ENCODE measurements around the gene DIDO1. TPM values are rescaled to one million over a fixed set of nuclear protein-coding genes. Genes with fewer than 3 reads are reported as not detected.
A peak's percentile ranks its signal among the peaks of the same experiment; 100 is the strongest.

DIDO1 gene
- total and polyA plus RNA-seq, 5 experiments from 2014 or later = 26.8 to 132 (median 45.8) TPM

- peaks cover 0 to 80% (median 44%) of the 10 kb centered on the region in 3 donors for H3K36me3 Mint-ChIP-seq
- H3K27me3 Mint-ChIP-seq = no peaks in the 10 kb centered on the region
- peak; percentile 59 to 72 for ATAC-seq
- peak overlapping the region in 9 of 10 donors; percentile 62 to 93 (median 85) for H3K27ac Mint-ChIP-seq
- POLR2A ChIA-PET = interaction anchor here (0.7 to 1.7 kb wide), 5 partner anchors 16 to 116 kb away, joined by 3 to 4 read pairs (median 3); no protein-coding TSS in a partner anchor
- no peaks in the 10 kb centered on the region for H3K9me3 Mint-ChIP-seq
- peak overlapping the region in 8 of 10 donors; percentile 2 to 60 (median 36) for H3K4me3 Mint-ChIP-seq
- peaks cover 2 to 40% (median 28%) of the 10 kb centered on the region in 4 donors for H3K4me1 Mint-ChIP-seq
- DNase-seq = peak in 7 of 10 donors; percentile 38 to 73 (median 59)
These were observed 33.7 kb downstream of the DIDO1 start for GRCh38 chr20:62892348-62893304.

GRCh38 chr20:62891111-62891510 lies 35.2 kb downstream of the DIDO1 start:
- H3K4me1 Mint-ChIP-seq = peaks cover 5 to 49% (median 29%) of the 10 kb centered on the region in 4 donors
- H3K9me3 Mint-ChIP-seq = no peaks in the 10 kb centered on the region
- H3K27me3 Mint-ChIP-seq = no peaks in the 10 kb centered on the region
- H3K4me3 Mint-ChIP-seq = peak overlapping the region; percentile 11 to 74 (median 54)
- peak overlapping the region; percentile 59 to 93 (median 88) for H3K27ac Mint-ChIP-seq
- DNase-seq = peak in 5 of 10 donors; percentile 35 to 56 (median 47)
- peaks cover 0 to 87% (median 44%) of the 10 kb centered on the region in 3 donors for H3K36me3 Mint-ChIP-seq
- POLR2A ChIA-PET = interaction anchor here (1.8 kb wide), 1 partner anchor 8 kb away, joined by 5 read pairs; no protein-coding TSS in a partner anchor
- ATAC-seq = peak; percentile 68

DNA sequence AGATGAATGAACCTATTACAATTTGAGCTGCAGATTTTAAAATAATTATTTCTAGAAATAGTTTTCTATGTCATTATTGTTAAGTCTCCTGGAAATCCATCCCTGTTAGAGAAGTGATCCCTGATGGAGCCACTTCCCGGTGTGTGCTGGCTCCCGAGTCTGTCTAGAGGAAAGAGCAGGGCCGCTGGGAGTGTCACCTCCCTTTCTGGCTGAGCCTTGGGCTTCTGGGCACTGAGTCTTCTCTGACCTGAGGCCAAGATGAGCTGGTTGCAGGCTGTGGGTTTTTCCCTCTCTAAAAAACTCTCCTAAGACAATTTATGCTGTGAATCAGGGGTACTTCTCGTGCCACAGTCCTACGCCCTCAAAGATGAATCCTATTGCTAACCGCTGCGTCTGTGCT lies 35.9 kb downstream of the DIDO1 start:
- POLR2A ChIA-PET = interaction anchor here (1.3 to 1.8 kb wide), 3 partner anchors 9 to 29 kb away, joined by 3 to 5 read pairs (median 5); partner anchors contain the start of gene TCFL5
- no peaks in the 10 kb centered on the region for H3K9me3 Mint-ChIP-seq
- peaks cover 5 to 49% (median 29%) of the 10 kb centered on the region in 4 donors for H3K4me1 Mint-ChIP-seq
- DNase-seq (no peak), ATAC-seq (no peak)
- peak overlapping the region in 9 of 10 donors; percentile 40 to 92 (median 78) for H3K27ac Mint-ChIP-seq
- H3K4me3 Mint-ChIP-seq = peak overlapping the region in 4 of 10 donors; percentile 32 to 65 (median 50)
- no peaks in the 10 kb centered on the region for H3K27me3 Mint-ChIP-seq
- H3K36me3 Mint-ChIP-seq = peaks cover 0 to 82% (median 40%) of the 10 kb centered on the region in 3 donors

DNA sequence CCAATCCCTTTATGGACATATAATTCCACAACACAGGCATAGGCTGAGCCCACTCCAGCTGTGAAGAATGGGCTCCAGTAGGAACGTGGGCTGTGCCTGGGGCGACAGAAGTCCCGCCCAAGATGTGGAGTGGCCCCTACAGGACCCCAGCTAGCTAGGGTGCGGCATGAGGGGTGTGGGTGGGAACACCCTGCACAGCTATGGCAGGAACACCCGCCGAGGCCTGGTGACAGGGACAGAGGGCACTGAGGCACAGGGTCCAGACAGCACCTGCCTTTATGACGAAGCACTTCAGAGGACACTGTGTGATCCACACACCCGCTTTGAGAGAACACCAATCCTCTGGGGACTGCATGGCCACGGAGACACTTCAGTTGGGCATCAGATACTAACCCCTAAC lies 36.4 kb downstream of the DIDO1 start:
- no peaks in the 10 kb centered on the region for H3K27me3 Mint-ChIP-seq
- peak overlapping the region in 1 of 10 donors; percentile 25 for H3K27ac Mint-ChIP-seq
- peaks cover 5 to 49% (median 29%) of the 10 kb centered on the region in 4 donors for H3K4me1 Mint-ChIP-seq
- ATAC-seq (no peak), DNase-seq (no peak)
- H3K4me3 Mint-ChIP-seq = no peak overlapping the region
- no peaks in the 10 kb centered on the region for H3K9me3 Mint-ChIP-seq
- POLR2A ChIA-PET = interaction anchor here (1.3 to 1.8 kb wide), 3 partner anchors 10 to 28 kb away, joined by 3 to 5 read pairs (median 5); partner anchors contain the start of gene TCFL5
- H3K36me3 Mint-ChIP-seq = peaks cover 0 to 78% (median 37%) of the 10 kb centered on the region in 3 donors

- POLR2A ChIA-PET = interaction anchor here (1.3 to 1.6 kb wide), 2 partner anchors 14 to 28 kb away, joined by 3 to 5 read pairs; partner anchors contain the start of gene TCFL5
- Mint-ChIP-seq H3K4me1 (peaks cover 5 to 49% (median 29%) of the 10 kb centered on the region in 4 donors), H3K4me3 (no peak overlapping the region)
These were observed 36.9 kb downstream of the DIDO1 start for GRCh38 chr20:62889411-62889810.

GRCh38 chr20:62888910-62889309 lies 37.4 kb downstream of the DIDO1 start:
- Mint-ChIP-seq H3K36me3 (peaks cover 0 to 68% (median 30%) of the 10 kb centered on the region in 3 donors), H3K9me3 (no peaks in the 10 kb centered on the region), H3K27me3 (no peaks in the 10 kb centered on the region), H3K27ac (no peak overlapping the region), H3K4me3 (no peak overlapping the region), H3K4me1 (peaks cover 5 to 49% (median 29%) of the 10 kb centered on the region in 4 donors)
- POLR2A ChIA-PET = interaction anchor here (1.0 to 1.6 kb wide), 3 partner anchors 14 to 39 kb away, joined by 3 to 5 read pairs (median 4); partner anchors contain the start of gene DIDO1
- no peak for ATAC-seq
- no peak for DNase-seq

More at GRCh38 chr20:62889411-62889810, 36.9 kb downstream of the DIDO1 start:
- peaks cover 0 to 73% (median 35%) of the 10 kb centered on the region in 3 donors for H3K36me3 Mint-ChIP-seq
- DNase-seq (no peak), ATAC-seq (no peak)
- no peak overlapping the region for H3K27ac Mint-ChIP-seq
- no peaks in the 10 kb centered on the region for H3K9me3 Mint-ChIP-seq
- H3K27me3 Mint-ChIP-seq = no peaks in the 10 kb centered on the region

DNA sequence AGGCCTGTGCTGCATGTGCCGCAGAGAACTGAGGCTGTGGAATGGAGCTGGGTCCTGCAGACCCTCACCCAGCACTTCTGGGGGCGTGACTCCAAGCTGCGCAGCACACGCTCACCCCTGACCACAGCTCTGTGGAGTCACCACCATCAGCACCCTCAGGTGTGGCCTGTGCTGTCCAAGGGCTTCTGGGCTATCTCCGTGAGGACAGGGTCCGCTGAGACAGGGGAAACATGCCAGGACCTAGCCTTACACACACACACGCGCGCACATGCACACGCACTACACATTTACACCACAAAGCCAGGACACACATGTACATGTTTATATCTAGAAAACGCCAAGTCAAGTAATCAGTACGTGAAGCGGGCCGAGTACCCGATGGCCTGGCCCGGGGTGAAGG lies 37.9 kb downstream of the DIDO1 start:
- H3K27ac Mint-ChIP-seq = peak overlapping the region in 1 of 10 donors; percentile 59
- no peak for DNase-seq
- no peaks in the 10 kb centered on the region for H3K27me3 Mint-ChIP-seq
- ATAC-seq = no peak
- H3K36me3 Mint-ChIP-seq = peaks cover 0 to 63% (median 29%) of the 10 kb centered on the region in 3 donors
- POLR2A ChIA-PET = interaction anchor here (1.0 to 1.1 kb wide), 2 partner anchors 38 to 39 kb away, joined by 3 to 4 read pairs; partner anchors contain the start of gene DIDO1
- no peak overlapping the region for H3K4me3 Mint-ChIP-seq
- peaks cover 5 to 48% (median 29%) of the 10 kb centered on the region in 4 donors for H3K4me1 Mint-ChIP-seq
- H3K9me3 Mint-ChIP-seq = no peaks in the 10 kb centered on the region

GRCh38 chr20:62887860-62888239 lies 38.5 kb downstream of the DIDO1 start:
- Mint-ChIP-seq H3K27me3 (no peaks in the 10 kb centered on the region), H3K36me3 (peaks cover 0 to 57% (median 26%) of the 10 kb centered on the region in 3 donors), H3K4me1 (peaks cover 5 to 43% (median 27%) of the 10 kb centered on the region in 4 donors), H3K9me3 (no peaks in the 10 kb centered on the region), H3K4me3 (peak overlapping the region in 3 of 10 donors; percentile 22 to 49 (median 29)), H3K27ac (peak overlapping the region in 5 of 10 donors; percentile 19 to 80 (median 44))
- POLR2A ChIA-PET = interaction anchor here (0.7 to 1.6 kb wide), 5 partner anchors 13 to 121 kb away, joined by 3 to 4 read pairs (median 3); partner anchors contain the start of genes DIDO1 and GID8
- ATAC-seq (no peak), DNase-seq (no peak)

DNA sequence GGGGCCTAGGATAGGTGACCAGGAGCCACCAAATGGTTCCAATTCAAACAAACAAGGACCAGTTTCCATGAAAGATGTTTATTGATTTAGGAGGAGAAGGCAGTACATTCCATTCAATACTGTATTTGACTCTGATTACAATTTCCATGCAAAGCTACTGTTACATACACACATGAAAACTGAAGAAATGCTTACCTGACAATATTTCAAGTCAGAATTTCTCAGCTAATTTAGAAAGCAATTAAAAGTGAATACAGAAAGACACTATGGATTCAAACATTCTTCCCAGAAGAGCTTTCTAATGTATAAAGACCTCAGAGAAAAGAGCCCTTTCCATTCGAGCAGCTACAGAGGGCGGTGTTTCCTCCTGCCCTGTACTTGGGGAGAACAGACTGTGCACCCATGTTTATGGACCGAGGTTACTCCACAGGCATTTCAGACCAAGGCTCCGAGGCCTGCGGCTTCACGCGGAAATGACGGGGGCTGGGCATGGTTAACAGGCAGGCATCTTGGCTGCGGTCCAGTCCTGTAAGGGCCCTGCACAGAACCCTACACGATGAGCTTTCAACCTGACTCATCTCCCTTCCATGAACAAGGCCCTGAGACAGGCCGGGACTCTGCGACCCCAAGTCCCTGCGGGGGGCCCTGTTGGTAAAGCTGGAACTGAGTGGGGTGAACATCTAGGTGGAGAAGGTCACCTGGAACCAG lies 39.0 kb downstream of the DIDO1 start:
- DNase-seq = peak in 6 of 10 donors; percentile 26 to 55 (median 50)
- H3K27ac Mint-ChIP-seq = peak overlapping the region in 7 of 10 donors; percentile 20 to 80 (median 57)
- peaks cover 0 to 52% (median 21%) of the 10 kb centered on the region in 3 donors for H3K36me3 Mint-ChIP-seq
- POLR2A ChIA-PET = interaction anchor here (0.7 to 1.6 kb wide), 4 partner anchors 13 to 122 kb away, joined by 3 read pairs; partner anchors contain the start of gene GID8
- ATAC-seq = peak; percentile 56 to 68
- H3K4me1 Mint-ChIP-seq = peaks cover 5 to 38% (median 22%) of the 10 kb centered on the region in 4 donors
- H3K27me3 Mint-ChIP-seq = no peaks in the 10 kb centered on the region
- H3K9me3 Mint-ChIP-seq = no peaks in the 10 kb centered on the region
- H3K4me3 Mint-ChIP-seq = peak overlapping the region in 5 of 10 donors; percentile 14 to 49 (median 29)

GRCh38 chr20:62886709-62887058 lies 39.6 kb downstream of the DIDO1 start:
- ATAC-seq (no peak), DNase-seq (no peak)
- Mint-ChIP-seq H3K27ac (peak overlapping the region in 6 of 10 donors; percentile 25 to 77 (median 54)), H3K27me3 (no peaks in the 10 kb centered on the region), H3K36me3 (peaks cover 0 to 51% (median 17%) of the 10 kb centered on the region in 3 donors), H3K9me3 (no peaks in the 10 kb centered on the region), H3K4me3 (peak overlapping the region in 1 of 10 donors; percentile 11), H3K4me1 (peaks cover 7 to 32% (median 17%) of the 10 kb centered on the region in 4 donors)
- POLR2A ChIA-PET = interaction anchor here (1.0 to 1.6 kb wide), 3 partner anchors 11 to 52 kb away, joined by 3 read pairs; partner anchors contain the start of gene GID8

DNA sequence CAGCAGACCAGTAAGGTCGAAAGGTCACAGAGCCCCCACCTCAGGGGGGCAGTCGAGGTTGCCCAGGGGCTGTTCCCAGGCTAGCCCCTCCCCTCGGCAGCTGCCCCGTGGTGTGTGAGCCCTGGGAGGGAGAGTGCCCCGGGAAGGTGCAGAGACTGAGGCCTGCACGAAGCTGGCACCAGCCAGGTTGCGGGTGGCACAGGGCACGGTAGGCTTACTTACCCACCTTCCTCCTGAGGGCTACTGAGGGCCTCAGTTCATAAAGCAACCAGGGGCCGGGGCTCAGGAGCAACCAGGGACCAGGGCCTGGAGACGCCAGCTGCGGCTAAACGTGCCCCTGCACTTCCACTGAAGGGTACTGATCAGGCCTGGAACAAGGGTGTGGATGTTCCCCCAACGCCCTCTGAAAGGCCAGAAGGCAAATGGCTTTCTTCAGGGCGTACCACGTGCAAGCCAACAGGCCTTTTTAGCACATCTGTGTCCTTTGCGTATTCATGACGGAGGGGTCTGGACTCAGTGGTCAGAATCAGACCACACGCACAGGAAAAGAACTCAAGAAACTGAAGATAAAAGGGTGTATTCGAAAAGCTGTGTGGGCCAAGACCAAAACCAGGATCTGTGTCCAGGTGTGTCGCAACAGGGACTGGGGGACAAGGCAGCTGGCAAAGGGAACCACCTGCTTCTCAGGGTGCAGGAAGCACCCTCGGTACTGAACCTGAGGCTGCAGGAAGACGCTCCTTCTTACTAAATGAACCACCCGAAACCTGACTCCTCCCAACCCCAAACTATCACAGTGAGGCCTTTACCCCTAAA lies 40.2 kb downstream of the DIDO1 start:
- Mint-ChIP-seq H3K36me3 (peaks cover 0 to 49% (median 16%) of the 10 kb centered on the region in 3 donors), H3K27me3 (no peaks in the 10 kb centered on the region), H3K4me1 (peaks cover 7 to 28% (median 11%) of the 10 kb centered on the region in 4 donors), H3K9me3 (no peaks in the 10 kb centered on the region), H3K4me3 (peak overlapping the region in 1 of 10 donors; percentile 30), H3K27ac (peak overlapping the region in 6 of 10 donors; percentile 5 to 81 (median 46))
- no peak for ATAC-seq
- POLR2A ChIA-PET = interaction anchor here (1.0 to 1.6 kb wide), 2 partner anchors 10 to 11 kb away, joined by 3 read pairs; no protein-coding TSS in a partner anchor
- no peak for DNase-seq

Data from naive thymus-derived CD8-positive, alpha-beta T cell (primary cell).